ENCODE results near the gene MRPL23. TPM values are rescaled to one million over a fixed set of nuclear protein-coding genes. Genes with fewer than 3 reads are reported as not detected.

Gene MRPL23
- total and polyA plus RNA-seq, 2 of the 13 experiments (the other 11 are each of a cell fraction or from before 2014, with no cell fraction given), result 67.8 to 123 TPM

DNA sequence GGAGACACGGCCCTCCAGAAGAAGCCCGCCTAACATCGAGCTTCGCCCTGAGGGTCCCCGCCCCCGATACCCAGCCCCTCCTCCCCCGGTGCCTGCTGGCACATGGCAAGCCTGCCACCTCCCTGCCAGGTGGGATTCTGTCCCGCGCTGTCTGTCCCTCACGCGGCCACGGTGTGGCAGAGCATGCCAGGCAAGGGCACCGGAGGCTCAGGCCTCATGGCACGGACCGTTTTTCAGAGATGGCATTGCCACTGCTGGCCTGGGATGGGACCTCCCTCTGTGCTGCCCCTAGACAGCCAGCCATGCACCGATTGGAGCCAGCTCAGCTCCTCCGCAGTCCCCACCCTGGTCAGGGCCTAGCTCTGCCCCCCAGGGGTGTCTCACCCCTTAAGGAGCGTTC lies 19.4 kb downstream of the MRPL23 start:
- in situ Hi-C loops (cut with HindIII; ENCODE audit: extremely low pct_ligation_motif_present, low pct_unique_long_range_greater_than_20kb), result no loop called here
- no TSS peak for BruUV-seq (replicated peaks)

DNA sequence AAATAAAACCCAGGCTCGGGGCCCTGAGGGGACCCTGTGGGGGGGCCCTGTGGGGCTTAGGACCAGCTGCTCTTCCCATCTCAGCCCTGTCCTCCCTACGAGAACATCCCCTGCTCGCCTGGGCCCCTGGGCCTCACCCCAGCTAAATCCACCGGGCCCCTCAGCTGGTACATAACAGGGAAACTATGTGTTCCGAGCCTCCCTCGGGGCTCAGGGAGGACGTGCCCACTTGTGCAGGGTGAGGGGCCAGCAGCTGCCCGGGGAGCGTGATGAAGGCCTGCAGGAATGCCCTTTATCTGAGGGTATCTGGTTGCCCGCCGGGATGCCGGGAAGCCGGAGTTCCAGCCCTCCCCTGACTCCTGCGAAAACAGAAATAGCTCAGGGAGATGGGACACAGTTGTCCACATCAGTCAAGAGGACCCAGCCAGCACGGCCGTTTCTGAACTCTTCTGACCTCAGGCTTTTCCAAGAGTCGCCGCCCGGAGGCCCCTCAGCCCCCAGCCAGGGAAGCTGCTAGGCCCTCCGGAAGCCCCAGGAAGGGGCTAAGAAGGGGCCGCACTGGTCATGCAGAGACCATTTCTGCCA lies 20.6 kb downstream of the MRPL23 start:
- TF ChIP-seq ZSCAN20 (CRISPR knock-in tag; IDR thresholded peaks at IDR 0.05; ENCODE audit: borderline replicate concordance) (no peak), ZKSCAN1 (IDR thresholded peaks at IDR 0.05; ENCODE audit: low read length) (no peak), SMAD3 (CRISPR knock-in tag; IDR thresholded peaks at IDR 0.05) (no peak), HNRNPH1 (optimal IDR thresholded peaks at IDR 0.05; ENCODE audit: low read depth, low read length) (no peak)
- intact Hi-C loops (cut with micrococcal nuclease; ENCODE audit: unreplicated experiment), result no loop called here
- in situ Hi-C loops (cut with HindIII; ENCODE audit: extremely low pct_ligation_motif_present, low pct_unique_long_range_greater_than_20kb), result no loop called here
- Histone ChIP-seq H3K4me1 (ENCODE audit: insufficient read depth, low read length) (no peaks in the 10 kb centered on the region), H3K4me2 (ENCODE audit: low read depth, low read length) (no peak overlapping the region), H3K9ac (ENCODE audit: insufficient read depth, low read depth, low read length) (no peak overlapping the region), H3K27me3 (ENCODE audit: control insufficient read depth in 1 of 2, insufficient read depth in 2 of 2, low read length in 2 of 2) (no peaks in the 10 kb centered on the region), H3K27ac (ENCODE audit: extremely low read length, insufficient read depth, low read length) (no peak overlapping the region), H3K36me3 (replicated peaks in 1 of 2; ENCODE audit: control insufficient read depth in 1 of 2, insufficient read depth in 2 of 2, low read length in 2 of 2) (no peaks in the 10 kb centered on the region), H3K4me3 (replicated peaks in 1 of 3; ENCODE audit: insufficient read depth in 1 of 3, low read depth in 2 of 3, low read length in 3 of 3) (no peak overlapping the region), H3K79me2 (ENCODE audit: insufficient read depth, low read length) (no peaks in the 10 kb centered on the region), H2AFZ (ENCODE audit: low read length) (no peak overlapping the region), H3K9me3 (ENCODE audit: low read length) (no peaks in the 10 kb centered on the region), H4K20me1 (ENCODE audit: insufficient read depth, low read length) (no peaks in the 10 kb centered on the region)
- FAIRE-seq (no peak), ATAC-seq (no peak), DNase-seq (ENCODE audit: low spot score) (no peak)
- ChIA-PET CTCF (ENCODE audit: low intra/inter-chr PET ratio, low total read pairs) (interaction anchor here (2.6 kb wide), 1 partner anchor 184 kb away, joined by 24 read pairs; no protein-coding TSS in a partner anchor), POLR2A (interaction anchor here (0.8 to 26.2 kb wide), 4 partner anchors 14 to 169 kb away, joined by 3 to 720 read pairs (median 4); no protein-coding TSS in a partner anchor)
- BruUV-seq (replicated peaks), result no TSS peak
- no CpG with 5 or more reads among the region's 21 CpGs for WGBS (ENCODE audit: low lambda C conversion rate)

More for the DNA sequence above, 19.4 kb downstream of the MRPL23 start:
- Histone ChIP-seq H3K4me1 (ENCODE audit: insufficient read depth, low read length) (no peaks in the 10 kb centered on the region), H3K27ac (ENCODE audit: extremely low read length, insufficient read depth, low read length) (no peak overlapping the region), H3K4me2 (ENCODE audit: low read depth, low read length) (no peak overlapping the region), H3K36me3 (replicated peaks in 1 of 2; ENCODE audit: control insufficient read depth in 1 of 2, insufficient read depth in 2 of 2, low read length in 2 of 2) (no peaks in the 10 kb centered on the region), H4K20me1 (ENCODE audit: insufficient read depth, low read length) (no peaks in the 10 kb centered on the region), H3K9me3 (ENCODE audit: low read length) (no peaks in the 10 kb centered on the region), H2AFZ (ENCODE audit: low read length) (no peak overlapping the region), H3K9ac (ENCODE audit: insufficient read depth, low read depth, low read length) (no peak overlapping the region), H3K4me3 (replicated peaks in 1 of 3; ENCODE audit: insufficient read depth in 1 of 3, low read depth in 2 of 3, low read length in 3 of 3) (no peak overlapping the region), H3K27me3 (ENCODE audit: control insufficient read depth in 1 of 2, insufficient read depth in 2 of 2, low read length in 2 of 2) (no peaks in the 10 kb centered on the region), H3K79me2 (ENCODE audit: insufficient read depth, low read length) (no peaks in the 10 kb centered on the region)
- ChIA-PET CTCF (ENCODE audit: low intra/inter-chr PET ratio, low total read pairs) (no interaction called here), POLR2A (interaction anchor here (26.2 kb wide), 1 partner anchor 21 kb away, joined by 720 read pairs; no protein-coding TSS in a partner anchor)
- DNase-seq (ENCODE audit: low spot score) (no peak), FAIRE-seq (no peak), ATAC-seq (no peak)
- TF ChIP-seq, protein P1, sequence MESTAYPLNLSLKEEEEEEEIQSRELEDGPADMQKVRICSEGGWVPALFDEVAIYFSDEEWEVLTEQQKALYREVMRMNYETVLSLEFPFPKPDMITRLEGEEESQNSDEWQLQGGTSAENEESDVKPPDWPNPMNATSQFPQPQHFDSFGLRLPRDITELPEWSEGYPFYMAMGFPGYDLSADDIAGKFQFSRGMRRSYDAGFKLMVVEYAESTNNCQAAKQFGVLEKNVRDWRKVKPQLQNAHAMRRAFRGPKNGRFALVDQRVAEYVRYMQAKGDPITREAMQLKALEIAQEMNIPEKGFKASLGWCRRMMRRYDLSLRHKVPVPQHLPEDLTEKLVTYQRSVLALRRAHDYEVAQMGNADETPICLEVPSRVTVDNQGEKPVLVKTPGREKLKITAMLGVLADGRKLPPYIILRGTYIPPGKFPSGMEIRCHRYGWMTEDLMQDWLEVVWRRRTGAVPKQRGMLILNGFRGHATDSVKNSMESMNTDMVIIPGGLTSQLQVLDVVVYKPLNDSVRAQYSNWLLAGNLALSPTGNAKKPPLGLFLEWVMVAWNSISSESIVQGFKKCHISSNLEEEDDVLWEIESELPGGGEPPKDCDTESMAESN (CRISPR knock-in tag; conservative IDR thresholded peaks at IDR 0.05), result no peak
- WGBS (ENCODE audit: low lambda C conversion rate), result no CpG with 5 or more reads among the region's 18 CpGs
- intact Hi-C loops (cut with micrococcal nuclease; ENCODE audit: unreplicated experiment), result no loop called here

Measured in HepG2 (cell line).